ENCODE results near the gene RPL35A.
A peak's percentile ranks its signal among the peaks of the same experiment; 100 is the strongest.
"Not testable (repeated sequence)": the region's sequence is repeated elsewhere in the genome, so short reads cannot be mapped to it uniquely, and the experiment has no call there.

Gene RPL35A

GRCh38 chr3:197959500-197959890 is 9.5 kb downstream of the RPL35A start:
- H3K4me3 ChIP-seq (replicated peaks in 1 of 2; ENCODE audit: low read depth in 2 of 2, low read length in 2 of 2), result peak overlapping the region; percentile 35 to 82
- no peak for TF ChIP-seq CTCF (IDR thresholded peaks at IDR 0.05; ENCODE audit: low read depth, low read length)
- DNase-seq (ENCODE audit: low read depth in 2 of 2), result no peak

- peak within 1 kb of the TSS; percentile 82 to 95 for H3K4me3 ChIP-seq (replicated peaks in 1 of 2; ENCODE audit: low read depth in 2 of 2, low read length in 2 of 2)
- TF ChIP-seq CTCF (IDR thresholded peaks at IDR 0.05; ENCODE audit: low read depth, low read length), result no peak
- DNase-seq (ENCODE audit: low read depth in 2 of 2), result peak; percentile 97 to 98
These were observed 10.1 kb downstream of the RPL35A start, which contains the start of gene LMLN for GRCh38 chr3:197959891-197960693. LMLN (plus strand) TSS chr3:197960217; CDS start chr3:197960246, 29 bp downstream.

DNA sequence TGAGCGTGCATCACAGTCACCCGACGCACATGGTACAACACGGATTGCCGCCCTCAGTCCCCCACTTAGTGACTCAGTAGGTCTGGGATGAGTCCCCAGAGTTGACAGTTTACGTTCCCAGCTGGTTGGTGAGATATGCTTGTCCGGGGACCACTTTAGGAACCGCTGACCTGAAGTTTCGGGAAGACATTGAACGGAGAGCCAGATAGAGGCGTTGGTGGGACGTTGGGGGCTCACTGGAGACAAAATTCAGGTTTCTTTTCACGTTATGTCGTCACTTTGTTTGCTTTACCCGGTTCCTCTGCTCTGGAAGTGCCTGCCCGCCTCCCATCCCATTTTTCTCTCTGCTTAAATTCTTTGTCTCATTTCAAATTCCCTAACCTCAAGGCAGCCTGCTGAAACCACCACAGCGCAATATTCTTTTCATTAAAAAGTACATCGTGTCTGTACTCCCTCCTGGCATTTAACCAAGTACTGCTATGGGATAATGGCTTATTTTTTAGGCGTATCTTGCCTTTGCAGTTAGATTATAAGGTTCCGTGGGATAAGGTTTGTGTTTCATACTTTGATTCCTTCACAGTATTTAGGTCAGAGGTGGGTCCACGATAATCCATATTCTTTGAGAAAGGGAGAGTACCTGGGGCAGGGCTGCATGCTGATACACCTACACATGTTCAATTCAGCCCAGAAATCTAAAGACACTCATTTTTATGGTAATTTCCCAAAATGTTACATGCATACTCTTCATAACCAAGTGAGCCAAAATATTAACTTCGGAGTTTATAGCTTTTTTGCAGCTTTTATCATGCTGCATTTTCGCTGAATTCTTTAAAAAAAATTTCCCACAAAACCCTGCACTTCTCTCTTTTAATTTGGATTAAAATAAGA is 10.9 kb downstream of the RPL35A start:
- DNase-seq (ENCODE audit: low read depth in 2 of 2), result peak; percentile 23 to 66
- peak overlapping the region; percentile 82 to 95 for H3K4me3 ChIP-seq (replicated peaks in 1 of 2; ENCODE audit: low read depth in 2 of 2, low read length in 2 of 2)
- TF ChIP-seq CTCF (IDR thresholded peaks at IDR 0.05; ENCODE audit: low read depth, low read length), result no peak

- TF ChIP-seq CTCF (IDR thresholded peaks at IDR 0.05; ENCODE audit: low read depth, low read length), result no peak
- no peak overlapping the region for H3K4me3 ChIP-seq (replicated peaks in 1 of 2; ENCODE audit: low read depth in 2 of 2, low read length in 2 of 2)
- DNase-seq (ENCODE audit: low read depth in 2 of 2), result no peak
These were observed 11.6 kb downstream of the RPL35A start for GRCh38 chr3:197961582-197961945.

GRCh38 chr3:197963019-197963637 is 13.1 kb downstream of the RPL35A start:
- TF ChIP-seq CTCF (IDR thresholded peaks at IDR 0.05; ENCODE audit: low read depth, low read length), result no peak

DNA sequence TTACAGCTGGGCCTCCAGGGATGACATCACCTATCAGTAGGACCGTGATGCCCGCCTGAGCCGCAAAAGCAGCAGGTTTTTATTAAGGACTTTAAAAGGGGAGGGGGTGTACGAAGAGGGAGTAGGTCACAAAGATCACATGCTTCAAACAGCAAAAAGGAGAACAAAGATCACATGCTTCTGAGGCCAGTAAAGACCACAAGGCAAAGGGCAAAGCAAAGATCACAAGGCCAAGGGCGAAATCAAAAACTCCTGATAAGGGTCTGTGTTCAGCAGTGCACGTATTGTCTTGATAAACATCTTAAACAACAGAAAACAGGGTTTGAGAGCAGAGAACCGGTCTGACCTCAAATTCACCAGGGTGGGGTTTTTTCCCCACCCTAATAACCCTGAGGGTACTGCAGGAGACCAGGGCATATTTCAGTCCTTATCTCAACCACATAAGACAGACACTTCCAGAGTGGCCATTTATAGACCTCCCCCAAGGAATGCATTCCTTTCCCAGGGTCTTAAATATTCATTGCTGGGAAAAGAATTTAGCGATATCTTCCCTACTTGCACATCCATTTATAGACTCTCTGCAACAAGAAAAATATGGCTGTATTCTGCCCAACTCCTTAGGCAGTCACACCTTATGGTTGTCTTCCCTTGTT is 17.5 kb downstream of the RPL35A start:
- not testable (repeated sequence) for DNase-seq (ENCODE audit: low read depth in 2 of 2); H3K4me3 ChIP-seq (replicated peaks in 1 of 2; ENCODE audit: low read depth in 2 of 2, low read length in 2 of 2)

More at GRCh38 chr3:197963019-197963637, 13.1 kb downstream of the RPL35A start:
- no peak for DNase-seq (ENCODE audit: low read depth in 2 of 2)
- H3K4me3 ChIP-seq (replicated peaks in 1 of 2; ENCODE audit: low read depth in 2 of 2, low read length in 2 of 2), result no peak overlapping the region

All from cardiac fibroblast (primary cell).